HCT116 (cell line): ENCODE data around the gene TARS3.

Source experiments
- CEBPB ChIP-seq: IDR thresholded peaks from 2 replicates; pipeline ENCODE4 v1.6.1; 2012; ENCODE audit warnings: low read depth
- EZH2 ChIP-seq: fragments of 200-600 bp; sonication (generic); IDR thresholded peaks from 2 replicates; pipeline ENCODE4 v1.6.1; 2017; ENCODE audit warnings: antibody characterized with exemption, mixed run types
- EZH2phosphoT487 ChIP-seq: fragments of 200-600 bp; IDR thresholded peaks from 2 replicates; pipeline ENCODE4 v1.6.1; 2018; ENCODE audit warnings: antibody characterized with exemption, borderline replicate concordance
- JUND ChIP-seq: IDR thresholded peaks from 2 replicates; pipeline ENCODE4 v1.6.1; 2012
- SIN3A ChIP-seq: IDR thresholded peaks from 2 replicates; pipeline ENCODE4 v1.6.1; 2012; ENCODE audit warnings: low read depth
- YY1 ChIP-seq: IDR thresholded peaks from 2 replicates; pipeline ENCODE4 v1.6.1; 2011; ENCODE audit warnings: low read length, low read depth, moderate library complexity, mild to moderate bottlenecking; ENCODE audit not compliant: insufficient replicate concordance; ENCODE audit errors: extremely low read depth
- ZNF274 ChIP-seq: fragments of 200-500 bp; sonication (Bioruptor generic); IDR thresholded peaks from 2 replicates; pipeline ENCODE4 v1.6.1; 2014; ENCODE audit warnings: mild to moderate bottlenecking, low read depth, low read length, inconsistent platforms
- TF ChIP-seq, protein P1 (sequence below), 3 experiments: fragments of 200-600 bp in 1 of 3; sonication (generic) in 1 of 3; IDR thresholded peaks in 2 of 3; conservative IDR thresholded peaks in 1 of 3; 2 replicates each; pipeline ENCODE4 v1.5.1; 2012 to 2017; ENCODE audit warnings: low read depth in 2 of 3, low read length in 2 of 3, antibody characterized with exemption in 1 of 3, borderline replicate concordance in 1 of 3, control low read depth in 1 of 3, mild to moderate bottlenecking in 1 of 3, mixed read lengths in 1 of 3, mixed run types in 1 of 3, moderate library complexity in 1 of 3; ENCODE audit not compliant: insufficient read depth in 1 of 3
- TF ChIP-seq, protein P2 (sequence below): IDR thresholded peaks from 2 replicates; pipeline ENCODE4 v1.6.1; 2012; ENCODE audit warnings: low read depth

DNA sequence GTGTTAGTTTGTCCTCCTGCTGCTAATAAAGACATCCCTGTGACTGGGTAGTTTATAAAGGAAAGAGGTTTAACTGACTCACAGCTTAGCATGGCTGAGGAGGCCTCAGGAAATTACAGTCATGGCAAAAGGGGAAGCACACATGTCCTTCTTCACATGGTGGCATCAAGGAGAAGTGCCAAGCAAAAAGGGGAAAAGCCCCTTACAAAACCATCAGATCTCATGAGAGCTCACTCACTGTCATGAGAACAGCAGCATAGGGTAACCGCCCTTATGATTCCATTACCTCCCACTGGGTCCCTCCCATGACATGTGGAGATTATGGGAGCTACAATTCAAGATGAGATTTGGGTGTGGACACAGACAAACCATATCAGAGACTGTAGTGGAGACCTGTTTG lies 99.1 kb downstream of the TARS3 start:
- TF ChIP-seq, protein P1, sequence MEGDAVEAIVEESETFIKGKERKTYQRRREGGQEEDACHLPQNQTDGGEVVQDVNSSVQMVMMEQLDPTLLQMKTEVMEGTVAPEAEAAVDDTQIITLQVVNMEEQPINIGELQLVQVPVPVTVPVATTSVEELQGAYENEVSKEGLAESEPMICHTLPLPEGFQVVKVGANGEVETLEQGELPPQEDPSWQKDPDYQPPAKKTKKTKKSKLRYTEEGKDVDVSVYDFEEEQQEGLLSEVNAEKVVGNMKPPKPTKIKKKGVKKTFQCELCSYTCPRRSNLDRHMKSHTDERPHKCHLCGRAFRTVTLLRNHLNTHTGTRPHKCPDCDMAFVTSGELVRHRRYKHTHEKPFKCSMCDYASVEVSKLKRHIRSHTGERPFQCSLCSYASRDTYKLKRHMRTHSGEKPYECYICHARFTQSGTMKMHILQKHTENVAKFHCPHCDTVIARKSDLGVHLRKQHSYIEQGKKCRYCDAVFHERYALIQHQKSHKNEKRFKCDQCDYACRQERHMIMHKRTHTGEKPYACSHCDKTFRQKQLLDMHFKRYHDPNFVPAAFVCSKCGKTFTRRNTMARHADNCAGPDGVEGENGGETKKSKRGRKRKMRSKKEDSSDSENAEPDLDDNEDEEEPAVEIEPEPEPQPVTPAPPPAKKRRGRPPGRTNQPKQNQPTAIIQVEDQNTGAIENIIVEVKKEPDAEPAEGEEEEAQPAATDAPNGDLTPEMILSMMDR (IDR thresholded peaks at IDR 0.05 in 2 of 3, conservative IDR thresholded peaks at IDR 0.05 in 1 of 3; ENCODE audit: borderline replicate concordance in 1 of 3, insufficient read depth in 1 of 3, low read depth in 2 of 3, low read length in 2 of 3), result no peak
- TF ChIP-seq CEBPB, result no peak
- TF ChIP-seq EZH2phosphoT487, result no peak
- no peak for TF ChIP-seq ZNF274
- TF ChIP-seq, protein P2, sequence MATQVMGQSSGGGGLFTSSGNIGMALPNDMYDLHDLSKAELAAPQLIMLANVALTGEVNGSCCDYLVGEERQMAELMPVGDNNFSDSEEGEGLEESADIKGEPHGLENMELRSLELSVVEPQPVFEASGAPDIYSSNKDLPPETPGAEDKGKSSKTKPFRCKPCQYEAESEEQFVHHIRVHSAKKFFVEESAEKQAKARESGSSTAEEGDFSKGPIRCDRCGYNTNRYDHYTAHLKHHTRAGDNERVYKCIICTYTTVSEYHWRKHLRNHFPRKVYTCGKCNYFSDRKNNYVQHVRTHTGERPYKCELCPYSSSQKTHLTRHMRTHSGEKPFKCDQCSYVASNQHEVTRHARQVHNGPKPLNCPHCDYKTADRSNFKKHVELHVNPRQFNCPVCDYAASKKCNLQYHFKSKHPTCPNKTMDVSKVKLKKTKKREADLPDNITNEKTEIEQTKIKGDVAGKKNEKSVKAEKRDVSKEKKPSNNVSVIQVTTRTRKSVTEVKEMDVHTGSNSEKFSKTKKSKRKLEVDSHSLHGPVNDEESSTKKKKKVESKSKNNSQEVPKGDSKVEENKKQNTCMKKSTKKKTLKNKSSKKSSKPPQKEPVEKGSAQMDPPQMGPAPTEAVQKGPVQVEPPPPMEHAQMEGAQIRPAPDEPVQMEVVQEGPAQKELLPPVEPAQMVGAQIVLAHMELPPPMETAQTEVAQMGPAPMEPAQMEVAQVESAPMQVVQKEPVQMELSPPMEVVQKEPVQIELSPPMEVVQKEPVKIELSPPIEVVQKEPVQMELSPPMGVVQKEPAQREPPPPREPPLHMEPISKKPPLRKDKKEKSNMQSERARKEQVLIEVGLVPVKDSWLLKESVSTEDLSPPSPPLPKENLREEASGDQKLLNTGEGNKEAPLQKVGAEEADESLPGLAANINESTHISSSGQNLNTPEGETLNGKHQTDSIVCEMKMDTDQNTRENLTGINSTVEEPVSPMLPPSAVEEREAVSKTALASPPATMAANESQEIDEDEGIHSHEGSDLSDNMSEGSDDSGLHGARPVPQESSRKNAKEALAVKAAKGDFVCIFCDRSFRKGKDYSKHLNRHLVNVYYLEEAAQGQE, result no peak
- TF ChIP-seq JUND, result no peak
- TF ChIP-seq SIN3A, result no peak
- TF ChIP-seq YY1, result no peak
- TF ChIP-seq EZH2, result no peak
